ENCODE data around the gene SEZ6. TPM values are rescaled to one million over a fixed set of nuclear protein-coding genes. Genes with fewer than 3 reads are reported as not detected.

The SEZ6 gene, protein sequence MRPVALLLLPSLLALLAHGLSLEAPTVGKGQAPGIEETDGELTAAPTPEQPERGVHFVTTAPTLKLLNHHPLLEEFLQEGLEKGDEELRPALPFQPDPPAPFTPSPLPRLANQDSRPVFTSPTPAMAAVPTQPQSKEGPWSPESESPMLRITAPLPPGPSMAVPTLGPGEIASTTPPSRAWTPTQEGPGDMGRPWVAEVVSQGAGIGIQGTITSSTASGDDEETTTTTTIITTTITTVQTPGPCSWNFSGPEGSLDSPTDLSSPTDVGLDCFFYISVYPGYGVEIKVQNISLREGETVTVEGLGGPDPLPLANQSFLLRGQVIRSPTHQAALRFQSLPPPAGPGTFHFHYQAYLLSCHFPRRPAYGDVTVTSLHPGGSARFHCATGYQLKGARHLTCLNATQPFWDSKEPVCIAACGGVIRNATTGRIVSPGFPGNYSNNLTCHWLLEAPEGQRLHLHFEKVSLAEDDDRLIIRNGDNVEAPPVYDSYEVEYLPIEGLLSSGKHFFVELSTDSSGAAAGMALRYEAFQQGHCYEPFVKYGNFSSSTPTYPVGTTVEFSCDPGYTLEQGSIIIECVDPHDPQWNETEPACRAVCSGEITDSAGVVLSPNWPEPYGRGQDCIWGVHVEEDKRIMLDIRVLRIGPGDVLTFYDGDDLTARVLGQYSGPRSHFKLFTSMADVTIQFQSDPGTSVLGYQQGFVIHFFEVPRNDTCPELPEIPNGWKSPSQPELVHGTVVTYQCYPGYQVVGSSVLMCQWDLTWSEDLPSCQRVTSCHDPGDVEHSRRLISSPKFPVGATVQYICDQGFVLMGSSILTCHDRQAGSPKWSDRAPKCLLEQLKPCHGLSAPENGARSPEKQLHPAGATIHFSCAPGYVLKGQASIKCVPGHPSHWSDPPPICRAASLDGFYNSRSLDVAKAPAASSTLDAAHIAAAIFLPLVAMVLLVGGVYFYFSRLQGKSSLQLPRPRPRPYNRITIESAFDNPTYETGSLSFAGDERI
- total RNA-seq, result not detected in 2 replicates

GRCh38 chr17:29005936-29006511 is at the start of gene SEZ6:
Gene SEZ6, minus strand, starts transcription at chr17:29006033. Its CDS starts 164 bp downstream, at chr17:29005869.

GRCh38 chr17:29042679-29043538 is 37.1 kb upstream of the SEZ6 start, which contains the start of gene PIPOX:
Gene PIPOX, plus strand, starts transcription at chr17:29043141. Its CDS starts 85 bp downstream, at chr17:29043226.

DNA sequence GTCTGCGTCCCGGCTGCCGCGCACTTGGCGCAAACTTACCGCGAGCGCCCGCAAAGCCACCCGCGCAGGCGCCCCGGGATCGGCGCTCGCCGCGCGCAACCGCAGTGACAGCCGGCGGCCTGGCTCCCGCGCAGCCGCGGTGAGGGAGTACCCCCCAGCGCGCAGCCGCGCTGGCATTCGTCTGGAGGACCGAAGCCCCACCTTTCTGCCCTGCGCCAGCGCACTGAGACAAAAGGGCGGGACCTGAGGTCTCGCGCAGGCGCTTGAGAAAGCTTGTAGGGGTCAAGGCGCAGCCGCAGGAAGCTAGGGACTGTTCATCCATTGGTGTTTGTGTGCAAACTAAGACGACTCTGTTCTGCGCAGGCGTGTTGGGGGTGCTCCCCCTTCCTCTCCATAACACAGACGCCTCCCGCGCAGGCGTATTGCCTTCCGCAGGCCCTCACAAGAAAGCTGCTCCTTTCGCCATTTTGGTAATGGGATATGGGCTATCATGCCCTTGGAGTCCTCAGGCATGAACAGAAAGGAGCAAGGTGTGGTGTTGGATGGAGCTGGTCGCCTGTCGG is 54.3 kb downstream of the SEZ6 start, which contains the start of gene PHF12:
Gene PHF12, minus strand, starts transcription at position 91 of the 563 bp plus-strand sequence. CDS start 558 bp downstream, outside the sequence.

Other genes with a start within 250 kb of the SEZ6 start
- gene FAM222B, start 163.2 kb downstream of the SEZ6 start, total RNA-seq, result 10.5 and 16.9 TPM in 2 replicates
- gene ERAL1, start 151.0 kb downstream of the SEZ6 start, total RNA-seq, result 49.6 and 66.8 TPM in 2 replicates
- gene FLOT2, start 108.3 kb downstream of the SEZ6 start, total RNA-seq, result 75.6 and 75.8 TPM in 2 replicates
- 6.4 and 7.4 TPM in 2 replicates for gene DHRS13, start 103.0 kb downstream of the SEZ6 start, total RNA-seq
- 24.8 and 29.4 TPM in 2 replicates for gene PHF12, start 54.5 kb downstream of the SEZ6 start, total RNA-seq
- gene PIPOX, start 37.1 kb upstream of the SEZ6 start, total RNA-seq, result 1.8 and 3.1 TPM in 2 replicates
- gene MYO18A, start 174.4 kb upstream of the SEZ6 start, total RNA-seq, result 15.7 and 18.1 TPM in 2 replicates
- gene CRYBA1, start 240.8 kb upstream of the SEZ6 start, total RNA-seq, result not detected in 2 replicates